Activated T-cell treated with anti-CD3 and anti-CD28 coated beads, Interleukin-2, amount 50 U/mL, for 4 hours (primary cell): Measurements from ENCODE around the gene SCAI. TPM values are rescaled to one million over a fixed set of nuclear protein-coding genes. Genes with fewer than 3 reads are reported as not detected.
"Not testable (repeated sequence)": the region's sequence is repeated elsewhere in the genome, so short reads cannot be mapped to it uniquely, and the experiment has no call there.

ENCODE experiments used
- ATAC-seq, 2 donors: fragments of 200-7000 bp; cut with Tn5 transposase; one replicate each; pipeline ENCODE4 v1.10.0; 2021
- DNase-seq: peaks from one replicate; pipeline ENCODE4 v3.0.0-alpha.2; 2020
- H3K27me3 Mint-ChIP-seq: one replicate; pipeline ENCODE4 v1.8.0; 2021; ENCODE audit warnings: low read depth, mixed read lengths
- H3K36me3 Mint-ChIP-seq: one replicate; pipeline ENCODE4 v1.8.0; 2022; ENCODE audit warnings: mixed read lengths; ENCODE audit not compliant: insufficient read depth
- H3K4me1 Mint-ChIP-seq: one replicate; pipeline ENCODE4 v1.8.0; 2021; ENCODE audit warnings: low read depth, mixed read lengths
- H3K4me3 Mint-ChIP-seq: one replicate; pipeline ENCODE4 v1.8.0; 2021; ENCODE audit warnings: mild to moderate bottlenecking, moderate library complexity, mixed read lengths
- H3K9me3 Mint-ChIP-seq: one replicate; pipeline ENCODE4 v1.8.0; 2021; ENCODE audit warnings: mixed read lengths
- total RNA-seq, 3 donors: library from RNA; stranded (reverse); gene quantifications; one replicate each; pipeline ENCODE4 v1.2.1, GENCODE V29; 2021

SCAI gene
- total RNA-seq, 3 donors from 2014 or later: 4.1 to 5.9 (median 5.0) TPM

DNA sequence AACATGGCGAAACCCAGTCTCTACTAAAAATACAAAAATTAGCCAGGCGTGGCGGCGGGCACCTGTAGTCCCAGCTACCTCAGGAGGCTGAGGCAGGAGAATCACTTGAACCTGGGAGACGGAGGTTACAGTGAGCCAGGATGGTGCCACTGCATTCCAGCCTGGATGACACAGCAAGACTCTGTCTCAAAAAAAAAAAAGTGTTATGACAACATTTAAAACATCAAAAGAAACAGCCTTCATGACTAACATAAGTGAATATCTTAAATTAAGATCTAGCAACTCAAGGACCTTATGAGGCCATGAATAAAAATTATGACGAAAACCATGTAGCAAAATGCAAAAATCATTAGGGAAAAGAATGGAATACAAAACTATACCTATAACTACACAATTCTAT is 19.6 kb upstream of the SCAI start:
- not testable (repeated sequence) for H3K4me1 Mint-ChIP-seq, H3K9me3 Mint-ChIP-seq, ATAC-seq, H3K36me3 Mint-ChIP-seq, H3K4me3 Mint-ChIP-seq, H3K27me3 Mint-ChIP-seq, DNase-seq

DNA sequence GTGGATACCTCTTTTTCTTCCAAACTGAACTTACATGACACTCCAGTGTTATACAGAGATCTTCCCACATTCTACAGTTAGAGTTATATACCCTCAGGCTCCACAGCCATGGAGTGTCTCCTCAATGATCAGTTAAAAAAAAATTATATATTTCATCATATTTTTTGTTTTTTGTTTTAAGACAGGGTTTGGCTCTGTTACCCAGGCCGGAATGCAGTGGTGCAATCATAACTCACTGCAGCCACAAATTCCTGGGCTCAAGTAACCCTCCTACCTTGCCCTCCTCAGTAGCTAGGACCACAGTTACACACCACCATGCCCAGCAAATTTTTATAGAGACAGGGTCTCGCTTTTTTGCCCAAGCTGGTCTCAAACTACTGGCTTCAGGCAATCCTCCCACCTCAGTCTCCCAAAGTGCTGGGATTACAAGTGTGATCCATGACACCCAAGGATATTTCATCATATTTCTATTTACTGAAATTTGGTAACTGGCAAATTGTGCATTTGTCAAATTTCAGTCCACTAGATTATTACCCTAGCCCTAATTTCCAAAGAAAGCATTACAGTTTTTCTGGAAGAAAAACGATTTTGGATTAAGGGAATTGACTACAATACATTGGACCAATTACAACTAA is 18.1 kb upstream of the SCAI start:
- no peak overlapping the region for H3K4me3 Mint-ChIP-seq
- no peaks in the 10 kb centered on the region for H3K27me3 Mint-ChIP-seq
- H3K9me3 Mint-ChIP-seq: no peaks in the 10 kb centered on the region
- H3K4me1 Mint-ChIP-seq: peaks cover 10% of the 10 kb centered on the region
- no peak for ATAC-seq
- peaks cover 11% of the 10 kb centered on the region for H3K36me3 Mint-ChIP-seq
- DNase-seq: no peak

DNA sequence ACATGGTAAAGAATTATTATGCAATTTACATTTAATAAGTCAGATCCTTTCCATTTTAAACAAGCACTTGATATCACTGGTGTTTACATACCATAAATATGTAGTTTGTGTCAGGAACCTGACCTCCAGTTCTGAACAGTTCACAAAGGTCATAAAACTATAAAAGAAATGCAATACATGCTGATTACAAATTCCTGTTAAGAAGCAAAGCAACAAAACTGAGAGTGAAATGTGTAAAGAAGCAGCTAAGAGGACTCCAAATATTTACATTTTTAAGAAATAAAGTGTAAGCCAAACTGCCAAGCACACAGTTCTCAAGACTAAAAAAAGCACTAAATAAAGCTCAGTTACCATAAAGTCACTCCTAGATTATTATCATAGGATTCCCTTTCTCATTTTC is 17.4 kb upstream of the SCAI start:
- peaks cover 11% of the 10 kb centered on the region for H3K36me3 Mint-ChIP-seq
- no peak for DNase-seq
- no peak for ATAC-seq
- H3K27me3 Mint-ChIP-seq: no peaks in the 10 kb centered on the region
- peaks cover 5% of the 10 kb centered on the region for H3K4me1 Mint-ChIP-seq
- no peak overlapping the region for H3K4me3 Mint-ChIP-seq
- no peaks in the 10 kb centered on the region for H3K9me3 Mint-ChIP-seq

DNA sequence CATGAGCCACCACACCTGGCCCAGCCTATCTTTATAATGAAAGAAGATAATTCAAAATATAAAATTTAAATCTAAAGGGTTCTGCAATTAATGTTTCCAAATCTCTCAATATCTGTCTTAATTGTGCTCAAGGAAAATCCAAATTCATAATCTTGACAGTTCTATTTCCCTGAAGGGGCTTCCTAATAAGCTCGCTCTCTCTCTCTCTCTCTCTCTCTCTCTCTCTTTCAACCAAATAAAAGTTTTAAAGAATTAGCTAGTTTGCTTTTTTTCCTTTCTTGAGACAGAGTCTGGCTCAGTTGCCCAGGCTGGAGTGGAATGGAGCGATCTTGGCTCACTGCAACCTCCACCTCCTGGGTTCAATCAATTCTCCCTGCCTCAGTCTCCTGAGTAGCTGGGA is 13.2 kb upstream of the SCAI start:
- H3K36me3 Mint-ChIP-seq: peaks cover 21% of the 10 kb centered on the region
- H3K4me3 Mint-ChIP-seq: no peak overlapping the region
- DNase-seq (no peak), ATAC-seq (no peak)
- no peaks in the 10 kb centered on the region for H3K27me3 Mint-ChIP-seq
- H3K4me1 Mint-ChIP-seq: peaks cover 4% of the 10 kb centered on the region
- no peaks in the 10 kb centered on the region for H3K9me3 Mint-ChIP-seq

DNA sequence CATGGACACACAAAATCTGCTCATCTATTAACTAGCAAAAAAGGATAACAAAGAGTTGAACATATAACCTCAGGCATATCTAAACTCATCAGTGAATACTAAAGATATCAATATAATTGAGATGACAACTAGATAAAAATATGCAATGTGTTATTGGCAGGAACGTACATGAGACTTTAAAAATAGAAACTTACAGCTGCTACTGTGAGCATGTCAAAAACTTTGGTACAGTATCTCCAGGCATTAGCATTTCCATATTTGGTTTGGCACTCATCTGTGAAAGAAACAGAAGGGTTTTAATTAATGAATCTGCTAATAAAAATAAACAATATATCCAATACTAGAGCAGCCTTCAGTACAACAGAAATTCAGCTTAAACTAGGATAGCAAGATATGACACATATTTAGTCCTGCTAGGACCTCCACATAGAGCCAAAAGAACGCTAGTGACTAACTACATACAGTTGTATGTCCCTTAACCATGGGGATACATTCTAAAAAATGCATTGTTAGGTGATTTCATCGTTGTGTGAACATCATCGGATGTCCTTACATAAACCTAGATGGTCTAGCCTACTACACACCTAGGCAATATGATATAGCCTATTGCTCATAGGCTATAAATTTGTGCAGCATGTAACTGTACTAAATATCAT is 10.5 kb upstream of the SCAI start:
- H3K36me3 Mint-ChIP-seq: peaks cover 23% of the 10 kb centered on the region
- H3K27me3 Mint-ChIP-seq: no peaks in the 10 kb centered on the region
- H3K9me3 Mint-ChIP-seq: no peaks in the 10 kb centered on the region
- DNase-seq (no peak), ATAC-seq (no peak)
- H3K4me3 Mint-ChIP-seq: no peak overlapping the region
- peaks cover 5% of the 10 kb centered on the region for H3K4me1 Mint-ChIP-seq

DNA sequence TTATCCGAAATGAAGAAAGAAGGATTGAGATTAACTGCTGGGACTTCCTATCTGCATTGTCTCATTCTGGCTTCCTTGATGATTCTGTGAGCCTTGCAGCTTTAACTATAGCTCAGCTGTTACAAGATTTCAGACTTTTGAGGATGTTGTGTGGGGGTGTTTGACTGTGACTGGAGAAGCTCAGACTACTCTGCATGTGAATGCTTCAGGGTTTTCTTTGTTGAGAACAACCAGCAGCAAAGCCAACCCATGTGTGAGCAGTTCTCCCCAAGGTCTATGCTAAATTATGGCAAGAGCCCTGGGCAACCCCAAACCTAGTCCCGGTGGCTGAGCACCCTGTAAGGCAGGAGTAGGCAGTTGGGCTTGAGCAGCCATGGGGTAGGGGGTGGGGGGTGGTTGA is 8.4 kb upstream of the SCAI start:
- H3K9me3 Mint-ChIP-seq: no peaks in the 10 kb centered on the region
- peaks cover 20% of the 10 kb centered on the region for H3K36me3 Mint-ChIP-seq
- H3K4me1 Mint-ChIP-seq: peaks cover 5% of the 10 kb centered on the region
- DNase-seq (no peak), ATAC-seq (no peak)
- no peaks in the 10 kb centered on the region for H3K27me3 Mint-ChIP-seq
- H3K4me3 Mint-ChIP-seq: no peak overlapping the region

DNA sequence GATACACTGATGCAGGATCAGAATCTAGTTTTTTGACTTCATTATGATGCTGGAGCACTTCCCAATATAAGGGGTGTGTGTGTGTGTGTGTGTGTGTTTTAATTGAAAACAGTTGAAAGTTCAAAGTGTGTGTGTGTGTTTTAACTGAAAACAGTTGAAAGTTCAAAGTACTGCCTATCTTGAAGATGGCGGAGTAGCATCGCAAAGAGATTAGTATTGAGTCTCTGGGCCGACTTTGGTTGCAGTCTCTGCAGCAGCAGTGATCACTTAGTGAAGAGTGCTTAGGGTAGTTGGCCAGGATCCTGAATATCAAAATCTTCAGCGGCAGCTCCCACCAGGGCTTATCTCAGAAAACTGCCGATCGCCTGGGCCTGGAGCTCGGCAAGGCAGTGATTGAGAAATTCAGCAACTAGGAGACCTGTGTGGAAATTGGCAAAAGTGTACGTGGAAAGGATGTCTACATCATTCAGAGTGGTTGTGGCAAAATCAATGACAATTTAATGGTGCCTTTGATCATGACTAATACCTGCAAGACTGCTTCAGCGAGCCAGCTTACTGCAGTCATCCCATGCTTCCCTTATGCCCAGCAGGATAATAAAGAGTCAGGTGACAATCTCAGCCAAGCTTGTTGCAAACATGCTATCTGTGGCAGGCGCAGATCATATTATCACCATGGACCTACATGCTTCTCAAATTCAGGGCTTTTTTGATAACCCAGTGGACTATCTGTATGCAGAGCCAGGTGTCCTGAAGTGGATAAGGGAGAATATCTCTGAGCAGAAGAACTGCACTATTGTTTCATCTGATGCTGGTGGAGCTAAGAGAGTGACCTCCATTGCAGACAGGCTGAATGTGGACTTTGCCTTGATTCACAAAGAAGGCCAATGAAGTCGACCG is 7.3 kb upstream of the SCAI start:
- Mint-ChIP-seq H3K36me3 (peaks cover 20% of the 10 kb centered on the region), H3K4me3 (no peak overlapping the region), H3K4me1 (peaks cover 8% of the 10 kb centered on the region), H3K9me3 (no peaks in the 10 kb centered on the region), H3K27me3 (no peaks in the 10 kb centered on the region)
- no peak for DNase-seq
- no peak for ATAC-seq

DNA sequence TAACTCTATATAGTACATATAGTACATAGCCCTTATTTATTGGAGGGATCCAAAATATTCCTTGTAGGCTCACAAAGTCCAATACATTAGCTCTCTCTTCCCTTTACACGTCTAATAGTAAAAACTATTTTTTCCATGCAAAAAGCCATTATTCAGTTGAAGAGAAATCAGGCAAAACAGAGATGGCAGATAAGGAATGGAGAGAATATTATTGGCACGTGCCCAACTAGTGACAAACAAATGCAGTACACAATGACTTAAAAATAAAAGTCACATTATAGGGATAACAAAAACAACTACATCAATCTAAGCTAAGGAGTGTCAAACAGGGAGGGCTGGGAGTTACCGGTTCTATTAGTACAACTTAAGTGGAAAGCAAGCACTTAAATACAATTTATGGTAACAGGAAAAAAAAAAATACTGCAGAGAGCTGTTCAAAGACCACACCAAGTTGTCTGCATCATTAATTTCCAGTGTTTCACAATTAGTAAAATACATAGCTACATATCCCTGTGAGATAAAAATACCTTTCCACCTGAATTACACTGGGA is 4.1 kb upstream of the SCAI start:
- H3K4me3 Mint-ChIP-seq: no peak overlapping the region

DNA sequence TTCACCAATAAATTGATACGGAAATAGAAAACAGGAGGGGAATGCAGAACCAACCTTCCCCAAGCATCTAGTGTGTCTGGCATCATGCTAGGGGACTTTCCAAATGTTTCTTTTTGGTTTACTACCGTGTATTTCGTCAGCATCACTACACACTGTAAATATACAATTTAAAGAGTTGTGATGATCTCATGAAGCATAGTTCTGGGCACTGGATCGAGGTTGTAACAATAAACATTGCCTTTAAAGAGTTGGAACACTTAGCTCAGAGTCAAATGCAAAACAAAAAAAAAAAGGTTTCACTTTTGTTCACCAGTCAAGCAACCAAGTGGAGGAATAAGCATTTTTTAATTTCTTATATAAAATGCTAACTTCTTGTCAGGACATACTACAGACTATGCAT is 2.9 kb upstream of the SCAI start:
- H3K9me3 Mint-ChIP-seq: no peaks in the 10 kb centered on the region
- no peak for DNase-seq
- H3K27me3 Mint-ChIP-seq: no peaks in the 10 kb centered on the region
- no peak for ATAC-seq
- H3K4me1 Mint-ChIP-seq: peaks cover 23% of the 10 kb centered on the region
- H3K36me3 Mint-ChIP-seq: peaks cover 5% of the 10 kb centered on the region
- H3K4me3 Mint-ChIP-seq: no peak overlapping the region

More for the DNA sequence above, 4.1 kb upstream of the SCAI start:
- Mint-ChIP-seq H3K9me3 (no peaks in the 10 kb centered on the region), H3K27me3 (no peaks in the 10 kb centered on the region), H3K4me1 (peaks cover 15% of the 10 kb centered on the region), H3K36me3 (peaks cover 9% of the 10 kb centered on the region)
- ATAC-seq (no peak), DNase-seq (no peak)

DNA sequence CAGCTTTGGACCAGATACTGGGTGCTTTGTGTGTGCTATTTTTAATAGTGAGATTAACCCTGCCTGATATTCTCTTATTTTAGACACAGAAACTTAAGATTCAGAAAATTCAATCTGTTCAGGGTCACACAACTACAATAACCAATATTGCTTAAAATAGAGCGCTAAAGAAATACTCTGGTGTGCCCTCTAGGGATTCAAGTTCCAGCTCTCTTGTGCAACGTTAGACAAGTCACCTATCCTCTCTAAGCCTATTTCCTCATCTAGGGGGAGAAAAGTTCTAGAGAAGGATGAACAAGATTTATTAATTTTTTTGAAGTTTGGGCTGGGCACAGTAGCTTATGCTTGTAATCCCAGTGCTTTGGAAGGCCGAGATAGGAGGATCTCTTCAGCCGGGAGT is 2.1 kb upstream of the SCAI start:
- H3K9me3 Mint-ChIP-seq: no peaks in the 10 kb centered on the region
- DNase-seq: no peak
- H3K4me1 Mint-ChIP-seq: peaks cover 24% of the 10 kb centered on the region
- no peaks in the 10 kb centered on the region for H3K27me3 Mint-ChIP-seq
- H3K4me3 Mint-ChIP-seq: no peak overlapping the region
- no peak for ATAC-seq
- H3K36me3 Mint-ChIP-seq: peaks cover 5% of the 10 kb centered on the region

DNA sequence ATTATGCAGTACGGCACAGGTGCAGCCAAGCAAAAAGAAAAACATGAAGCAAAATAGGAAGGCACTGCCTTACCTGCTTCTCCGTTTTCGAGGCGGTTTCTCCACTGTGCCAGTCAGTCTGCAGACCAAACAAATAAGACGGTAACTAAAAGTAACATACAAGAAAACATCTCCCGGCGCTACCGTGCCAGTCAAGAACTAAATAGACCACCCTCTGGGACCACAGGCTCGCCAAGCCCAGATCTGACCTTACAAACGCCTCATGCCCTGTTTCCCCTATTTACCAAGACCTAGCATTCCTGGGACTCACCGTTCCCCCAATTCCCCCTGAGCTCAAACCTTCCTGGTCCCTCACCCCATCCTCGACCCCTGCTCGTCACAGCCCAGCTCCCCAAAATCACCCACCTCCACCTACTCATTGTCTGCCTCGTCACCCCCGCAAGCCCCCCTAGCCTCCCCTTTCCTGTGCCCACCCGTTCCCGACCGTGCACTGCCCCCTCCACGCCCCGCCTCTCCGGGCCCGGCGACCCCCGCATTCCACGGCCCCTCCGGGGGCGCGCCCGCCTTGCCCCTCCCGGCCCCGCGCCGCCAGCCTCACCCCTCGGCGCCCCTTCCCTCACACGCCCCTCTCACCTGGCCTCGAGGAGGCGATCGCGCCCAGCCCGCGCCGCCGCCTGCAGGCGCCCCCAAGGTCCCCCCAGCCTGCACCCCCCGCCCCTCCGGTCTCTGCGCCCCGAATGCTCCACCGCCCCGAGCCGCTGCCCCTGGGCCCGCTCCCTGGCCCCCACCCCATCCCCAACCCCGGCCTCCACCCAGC is 560 bp downstream of the SCAI start:
- DNase-seq (no peak), ATAC-seq (peak; percentile 38 to 39)
- peaks cover 28% of the 10 kb centered on the region for H3K4me1 Mint-ChIP-seq
- H3K9me3 Mint-ChIP-seq: no peaks in the 10 kb centered on the region
- peaks cover 1% of the 10 kb centered on the region for H3K36me3 Mint-ChIP-seq
- H3K4me3 Mint-ChIP-seq: peak overlapping the region; percentile 95
- H3K27me3 Mint-ChIP-seq: no peaks in the 10 kb centered on the region

DNA sequence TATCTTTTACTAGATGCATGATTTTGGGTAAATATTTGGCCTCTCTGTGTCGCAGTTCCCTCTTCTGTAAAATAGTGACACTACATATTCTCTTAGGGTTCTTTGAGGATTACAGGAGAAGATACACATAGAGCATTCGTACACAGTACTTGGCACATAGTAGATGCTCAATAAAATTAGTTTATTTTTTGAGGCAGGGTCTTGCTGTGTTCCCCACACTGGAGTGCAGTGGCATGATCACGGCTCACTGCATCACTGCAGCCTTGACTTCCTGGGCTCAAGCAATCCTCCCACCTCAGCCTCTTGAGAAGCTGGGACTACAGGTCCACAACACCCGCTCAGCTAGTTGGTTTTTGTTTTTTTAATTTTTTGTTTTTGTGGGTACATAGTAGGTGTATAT is 1.6 kb downstream of the SCAI start:
- no peaks in the 10 kb centered on the region for H3K9me3 Mint-ChIP-seq
- H3K4me3 Mint-ChIP-seq: peak overlapping the region; percentile 95
- ATAC-seq (no peak), DNase-seq (no peak)
- peaks cover 1% of the 10 kb centered on the region for H3K36me3 Mint-ChIP-seq
- no peaks in the 10 kb centered on the region for H3K27me3 Mint-ChIP-seq
- peaks cover 28% of the 10 kb centered on the region for H3K4me1 Mint-ChIP-seq

DNA sequence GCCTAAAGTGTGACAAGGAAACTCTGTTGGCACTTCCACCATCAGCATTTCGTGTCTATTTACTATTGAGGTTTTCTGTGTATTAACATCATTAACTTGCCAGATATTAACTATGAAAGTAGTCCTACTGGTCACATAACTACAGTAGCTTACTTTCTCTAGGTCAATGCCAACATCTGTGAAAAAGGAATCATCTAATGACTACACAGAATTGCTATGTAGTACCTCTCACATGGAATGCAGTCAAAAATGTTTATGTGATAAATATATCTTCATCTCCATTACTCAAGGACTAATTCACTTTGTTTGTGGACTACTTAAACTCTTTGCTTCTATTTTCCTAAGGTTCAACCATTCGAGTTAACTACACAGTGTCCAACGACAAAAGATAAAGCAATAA is 2.1 kb downstream of the SCAI start:
- peaks cover 27% of the 10 kb centered on the region for H3K4me1 Mint-ChIP-seq
- H3K9me3 Mint-ChIP-seq: no peaks in the 10 kb centered on the region
- no peaks in the 10 kb centered on the region for H3K27me3 Mint-ChIP-seq
- DNase-seq (no peak), ATAC-seq (no peak)
- peaks cover 1% of the 10 kb centered on the region for H3K36me3 Mint-ChIP-seq
- peak overlapping the region; percentile 95 for H3K4me3 Mint-ChIP-seq

DNA sequence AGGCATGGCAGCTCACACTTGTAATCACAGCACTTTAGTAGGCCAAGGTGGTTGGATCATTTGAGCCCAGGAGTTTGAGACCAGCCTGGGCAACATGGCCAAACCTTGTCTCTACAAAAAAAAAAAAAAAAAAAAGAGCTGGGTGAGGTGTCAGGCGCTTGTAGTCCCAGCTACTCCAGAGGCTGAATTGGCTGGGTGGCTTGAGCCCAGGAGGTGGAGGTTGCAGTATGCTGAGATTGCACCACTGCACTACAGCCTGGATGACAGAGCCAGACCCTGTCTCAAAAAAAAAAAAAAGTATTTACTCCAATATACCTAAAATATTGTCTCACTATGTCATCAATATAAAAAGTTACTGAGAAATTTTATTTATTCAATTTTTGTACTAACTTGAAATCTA is 2.8 kb downstream of the SCAI start:
- Mint-ChIP-seq H3K4me1 (peaks cover 25% of the 10 kb centered on the region), H3K4me3 (no peak overlapping the region), H3K36me3 (peaks cover 1% of the 10 kb centered on the region), H3K9me3 (no peaks in the 10 kb centered on the region), H3K27me3 (no peaks in the 10 kb centered on the region)
- DNase-seq (no peak), ATAC-seq (no peak)
